ENCODE results near the gene LAG3.
"Not testable (repeated sequence)": the region's sequence is repeated elsewhere in the genome, so short reads cannot be mapped to it uniquely, and the experiment has no call there.

LAG3 gene

GRCh38 chr12:6772331-6772695, at the start of gene LAG3:
LAG3 (plus strand) TSS chr12:6772520; CDS start chr12:6772853, 333 bp downstream.
- DNase-seq, result peak; percentile 55

- no peak for DNase-seq
Measured at GRCh38 chr12:6722863-6723262, 49.5 kb upstream of the LAG3 start.

GRCh38 chr12:6723607-6724408, 48.5 kb upstream of the LAG3 start, which contains the start of gene COPS7A:
COPS7A (plus strand) TSS chr12:6724046; CDS start chr12:6724657, 611 bp downstream.
- peak; percentile 91 for DNase-seq

- DNase-seq, result no peak
Measured at GRCh38 chr12:6724409-6724797, 47.9 kb upstream of the LAG3 start.

- DNase-seq, result no peak
Measured at GRCh38 chr12:6725350-6725749, 47.0 kb upstream of the LAG3 start.

GRCh38 chr12:6729186-6729585, 43.1 kb upstream of the LAG3 start:
- no peak for DNase-seq

- DNase-seq, result no peak
Measured at GRCh38 chr12:6730169-6730568, 42.2 kb upstream of the LAG3 start.

- no peak for DNase-seq
Measured at GRCh38 chr12:6734506-6735387, 37.6 kb upstream of the LAG3 start.

- DNase-seq, result peak; percentile 41
Measured at GRCh38 chr12:6735448-6736191, 36.7 kb upstream of the LAG3 start.

- DNase-seq, result no peak
Measured at GRCh38 chr12:6736754-6737153, 35.6 kb upstream of the LAG3 start.

- not testable (repeated sequence) for DNase-seq
Measured at GRCh38 chr12:6742080-6742479, 30.2 kb upstream of the LAG3 start.

- no peak for DNase-seq
Measured at GRCh38 chr12:6742834-6743233, 29.5 kb upstream of the LAG3 start.

GRCh38 chr12:6743300-6743699, 29.0 kb upstream of the LAG3 start:
- DNase-seq, result not testable (repeated sequence)

- no peak for DNase-seq
Measured at GRCh38 chr12:6745741-6746525, 26.4 kb upstream of the LAG3 start.

- no peak for DNase-seq
Measured at GRCh38 chr12:6747216-6747615, 25.1 kb upstream of the LAG3 start.

GRCh38 chr12:6748761-6749160, 23.6 kb upstream of the LAG3 start:
- no peak for DNase-seq

GRCh38 chr12:6750506-6750905, 21.8 kb upstream of the LAG3 start:
- DNase-seq, result no peak

GRCh38 chr12:6751767-6752166, 20.6 kb upstream of the LAG3 start:
- no peak for DNase-seq

- no peak for DNase-seq
Measured at GRCh38 chr12:6752167-6752920, 20.0 kb upstream of the LAG3 start.

GRCh38 chr12:6752921-6753771, 19.2 kb upstream of the LAG3 start, which contains the start of gene MLF2:
MLF2 (minus strand) TSS chr12:6753141; CDS start chr12:6752334, 807 bp downstream.
- DNase-seq, result peak; percentile 97
